Inflammatory macrophage treated with lipopolysaccharide for 1 hour (primary cell): ENCODE results near the gene RND3.
A peak's percentile ranks its signal among the peaks of the same experiment; 100 is the strongest.

Experiments
- DNase-seq, 2 donors: peaks; one replicate each; pipeline ENCODE4 v3.0.0-alpha.2; 2020 to 2022

The RND3 gene

GRCh38 chr2:150475479-150476250 is 11.8 kb downstream of the RND3 start:
- DNase-seq: no peak

- DNase-seq: no peak
Measured at GRCh38 chr2:150474326-150475074, 13.0 kb downstream of the RND3 start.

GRCh38 chr2:150473767-150474166 is 13.7 kb downstream of the RND3 start:
- DNase-seq: no peak

GRCh38 chr2:150472511-150472899 is 15.0 kb downstream of the RND3 start:
- peak; percentile 18 to 57 for DNase-seq

- no peak for DNase-seq
Measured at GRCh38 chr2:150471813-150472510, 15.5 kb downstream of the RND3 start.

- no peak for DNase-seq
Measured at GRCh38 chr2:150470435-150470834, 17.0 kb downstream of the RND3 start.

GRCh38 chr2:150469706-150470274 is 17.7 kb downstream of the RND3 start:
- DNase-seq: no peak

- no peak for DNase-seq
Measured at GRCh38 chr2:150468350-150468960, 19.0 kb downstream of the RND3 start.

GRCh38 chr2:150467621-150467963 is 19.9 kb downstream of the RND3 start:
- DNase-seq: no peak

- DNase-seq: no peak
Measured at GRCh38 chr2:150466741-150467620, 20.5 kb downstream of the RND3 start.

- no peak for DNase-seq
Measured at GRCh38 chr2:150465703-150466569, 21.5 kb downstream of the RND3 start.

GRCh38 chr2:150464986-150465385 is 22.5 kb downstream of the RND3 start:
- no peak for DNase-seq

GRCh38 chr2:150464270-150464669 is 23.2 kb downstream of the RND3 start:
- DNase-seq: peak; percentile 30 to 44

GRCh38 chr2:150462770-150463169 is 24.7 kb downstream of the RND3 start:
- DNase-seq: peak; percentile 2 to 6

GRCh38 chr2:150459281-150459680 is 28.2 kb downstream of the RND3 start:
- no peak for DNase-seq

- no peak for DNase-seq
Measured at GRCh38 chr2:150450765-150451164, 36.7 kb downstream of the RND3 start.

- DNase-seq: no peak
Measured at GRCh38 chr2:150449856-150450255, 37.6 kb downstream of the RND3 start.

GRCh38 chr2:150445398-150445797 is 42.1 kb downstream of the RND3 start:
- no peak for DNase-seq

- DNase-seq: no peak
Measured at GRCh38 chr2:150442484-150442883, 45.0 kb downstream of the RND3 start.

- no peak for DNase-seq
Measured at GRCh38 chr2:150441784-150442183, 45.7 kb downstream of the RND3 start.

- no peak for DNase-seq
Measured at GRCh38 chr2:150441226-150441625, 46.2 kb downstream of the RND3 start.
